KMS-11 (cell line): ENCODE results near the gene ERC2.

ENCODE experiments used
- H2AFZ ChIP-seq: fragments of 200-600 bp; sonication (generic); 2 replicates; pipeline ENCODE4 v1.6.1; 2016; ENCODE audit warnings: antibody characterized with exemption, mixed run types, low read depth
- H3K27ac ChIP-seq: fragments of 200-600 bp; sonication (generic); 2 replicates; pipeline ENCODE4 v1.6.1; 2016; ENCODE audit warnings: mild to moderate bottlenecking, mixed run types
- H3K27me3 ChIP-seq: fragments of 200-600 bp; sonication (generic); 2 replicates; pipeline ENCODE4 v1.6.1; 2017; ENCODE audit warnings: mild to moderate bottlenecking, low read depth, mixed run types, moderate library complexity; ENCODE audit not compliant: insufficient read depth
- H3K36me3 ChIP-seq: fragments of 200-600 bp; sonication (generic); 2 replicates; pipeline ENCODE4 v1.6.1; 2017; ENCODE audit warnings: mild to moderate bottlenecking, mixed run types; ENCODE audit not compliant: insufficient read depth
- H3K4me1 ChIP-seq: fragments of 200-600 bp; sonication (generic); 2 replicates; pipeline ENCODE4 v1.6.1; 2016; ENCODE audit warnings: mild to moderate bottlenecking, low read depth, mixed run types; ENCODE audit not compliant: poor library complexity, severe bottlenecking
- H3K4me2 ChIP-seq: fragments of 200-600 bp; sonication (generic); 2 replicates; pipeline ENCODE4 v1.7.0; 2016; ENCODE audit warnings: mild to moderate bottlenecking, mixed run types
- H3K4me3 ChIP-seq: fragments of 200-600 bp; sonication (generic); IDR thresholded peaks from 2 replicates; pipeline ENCODE4 v1.6.1; 2017; ENCODE audit warnings: low read depth, low read length, mixed read lengths; ENCODE audit not compliant: insufficient read depth
- H3K79me2 ChIP-seq: fragments of 200-600 bp; sonication (generic); 2 replicates; pipeline ENCODE4 v1.6.1; 2016; ENCODE audit warnings: low read depth, mixed run types; ENCODE audit not compliant: insufficient read depth
- H3K9ac ChIP-seq: fragments of 200-600 bp; sonication (generic); 2 replicates; pipeline ENCODE4 v1.6.1; 2016; ENCODE audit warnings: mild to moderate bottlenecking, mixed run types
- H4K20me1 ChIP-seq: fragments of 200-600 bp; sonication (generic); 2 replicates; pipeline ENCODE4 v1.6.1; 2016; ENCODE audit warnings: mild to moderate bottlenecking, mixed run types; ENCODE audit not compliant: insufficient read depth
- CTCF ChIP-seq: fragments of 200-600 bp; sonication (generic); conservative IDR thresholded peaks from 2 replicates; pipeline ENCODE4 v1.6.1; 2017; ENCODE audit warnings: low read depth, mild to moderate bottlenecking, antibody characterized with exemption, low read length, moderate library complexity, mixed read lengths

The ERC2 gene

GRCh38 chr3:55988905-55989304, 479.4 kb downstream of the ERC2 start:
- Histone ChIP-seq H3K9ac (no peak overlapping the region), H3K27ac (no peak overlapping the region), H4K20me1 (no peaks in the 10 kb centered on the region), H3K27me3 (no peaks in the 10 kb centered on the region), H2AFZ (no peak overlapping the region), H3K4me1 (no peaks in the 10 kb centered on the region), H3K36me3 (no peaks in the 10 kb centered on the region), H3K4me3 (no peak overlapping the region), H3K79me2 (no peaks in the 10 kb centered on the region), H3K4me2 (no peak overlapping the region)
- TF ChIP-seq CTCF: no peak

- Histone ChIP-seq H4K20me1 (no peaks in the 10 kb centered on the region), H3K27me3 (no peaks in the 10 kb centered on the region), H2AFZ (no peak overlapping the region), H3K4me1 (no peaks in the 10 kb centered on the region), H3K36me3 (no peaks in the 10 kb centered on the region), H3K4me2 (no peak overlapping the region), H3K4me3 (no peak overlapping the region), H3K9ac (no peak overlapping the region), H3K27ac (no peak overlapping the region), H3K79me2 (no peaks in the 10 kb centered on the region)
- no peak for TF ChIP-seq CTCF
These were observed 483.6 kb downstream of the ERC2 start for GRCh38 chr3:55984626-55985025.

- Histone ChIP-seq H3K9ac (no peak overlapping the region), H3K79me2 (no peaks in the 10 kb centered on the region), H3K36me3 (no peaks in the 10 kb centered on the region), H3K27ac (no peak overlapping the region), H4K20me1 (no peaks in the 10 kb centered on the region), H3K4me2 (no peak overlapping the region), H2AFZ (no peak overlapping the region), H3K4me1 (no peaks in the 10 kb centered on the region), H3K4me3 (no peak overlapping the region), H3K27me3 (no peaks in the 10 kb centered on the region)
- no peak for TF ChIP-seq CTCF
These were observed 489.3 kb downstream of the ERC2 start for GRCh38 chr3:55978953-55979352.

- H2AFZ ChIP-seq: no peak overlapping the region
- H3K27me3 ChIP-seq: no peaks in the 10 kb centered on the region
- no peaks in the 10 kb centered on the region for H4K20me1 ChIP-seq
- H3K79me2 ChIP-seq: no peaks in the 10 kb centered on the region
- H3K4me2 ChIP-seq: no peak overlapping the region
- no peak overlapping the region for H3K9ac ChIP-seq
- H3K4me3 ChIP-seq: no peak overlapping the region
- H3K4me1 ChIP-seq: no peaks in the 10 kb centered on the region
- H3K36me3 ChIP-seq: no peaks in the 10 kb centered on the region
- no peak overlapping the region for H3K27ac ChIP-seq
- TF ChIP-seq CTCF: no peak
These were observed 493.7 kb downstream of the ERC2 start for GRCh38 chr3:55974421-55975165.
